COLO829 (cell line): Measurements from ENCODE around the gene NCS1.

Experiments used
- DNase-seq: peaks from one replicate; pipeline ENCODE4 v3.0.0; 2012; ENCODE audit warnings: low spot score

The NCS1 gene

GRCh38 chr9:130213911-130214761 lies 41.9 kb downstream of the NCS1 start:
- no peak for DNase-seq

- no peak for DNase-seq
These were observed 42.7 kb downstream of the NCS1 start for GRCh38 chr9:130214776-130215340.

GRCh38 chr9:130215341-130216119 lies 43.3 kb downstream of the NCS1 start:
- peak; percentile 56 for DNase-seq

GRCh38 chr9:130217838-130218237 lies 45.6 kb downstream of the NCS1 start:
- DNase-seq = no peak

GRCh38 chr9:130219661-130220096 lies 47.5 kb downstream of the NCS1 start:
- DNase-seq = no peak

- DNase-seq = no peak
These were observed 48.1 kb downstream of the NCS1 start for GRCh38 chr9:130220352-130220751.

- no peak for DNase-seq
These were observed 50.6 kb downstream of the NCS1 start for GRCh38 chr9:130222833-130223232.

GRCh38 chr9:130225071-130225470 lies 52.9 kb downstream of the NCS1 start:
- no peak for DNase-seq

- DNase-seq = no peak
These were observed 53.4 kb downstream of the NCS1 start for GRCh38 chr9:130225586-130225985.

- DNase-seq = no peak
These were observed 53.9 kb downstream of the NCS1 start for GRCh38 chr9:130226112-130226511.

- no peak for DNase-seq
These were observed 55.6 kb downstream of the NCS1 start for GRCh38 chr9:130227833-130228232.

- no peak for DNase-seq
These were observed 57.6 kb downstream of the NCS1 start for GRCh38 chr9:130229759-130230158.

GRCh38 chr9:130230631-130231030 lies 58.4 kb downstream of the NCS1 start:
- no peak for DNase-seq

GRCh38 chr9:130232899-130233586 lies 60.8 kb downstream of the NCS1 start:
- DNase-seq = no peak

- no peak for DNase-seq
These were observed 61.4 kb downstream of the NCS1 start for GRCh38 chr9:130233587-130233945.

- no peak for DNase-seq
These were observed 62.4 kb downstream of the NCS1 start for GRCh38 chr9:130234340-130235260.

GRCh38 chr9:130235558-130236435 lies 63.6 kb downstream of the NCS1 start:
- peak; percentile 25 for DNase-seq

GRCh38 chr9:130236436-130236985 lies 64.3 kb downstream of the NCS1 start:
- DNase-seq = no peak

- no peak for DNase-seq
These were observed 64.9 kb downstream of the NCS1 start for GRCh38 chr9:130237076-130237475.
